Renal cortical epithelial cell (primary cell): ENCODE results near the gene CBL. TPM values are rescaled to one million over a fixed set of nuclear protein-coding genes. Genes with fewer than 3 reads are reported as not detected.
A peak's percentile ranks its signal among the peaks of the same experiment; 100 is the strongest.

Experiments
- DNase-seq: peaks from one replicate; pipeline ENCODE4 v3.0.0-alpha.2; 2011; ENCODE audit warnings: low read depth
- total RNA-seq: library from RNA; depleted of rRNA; stranded (reverse); fragments of >200 nt; gene quantifications from 2 replicates; pipeline ENCODE4 v1.2.3, GENCODE V29; 2014

Gene CBL
- total RNA-seq, 1 donor from 2014 or later = 22.8 TPM

DNA sequence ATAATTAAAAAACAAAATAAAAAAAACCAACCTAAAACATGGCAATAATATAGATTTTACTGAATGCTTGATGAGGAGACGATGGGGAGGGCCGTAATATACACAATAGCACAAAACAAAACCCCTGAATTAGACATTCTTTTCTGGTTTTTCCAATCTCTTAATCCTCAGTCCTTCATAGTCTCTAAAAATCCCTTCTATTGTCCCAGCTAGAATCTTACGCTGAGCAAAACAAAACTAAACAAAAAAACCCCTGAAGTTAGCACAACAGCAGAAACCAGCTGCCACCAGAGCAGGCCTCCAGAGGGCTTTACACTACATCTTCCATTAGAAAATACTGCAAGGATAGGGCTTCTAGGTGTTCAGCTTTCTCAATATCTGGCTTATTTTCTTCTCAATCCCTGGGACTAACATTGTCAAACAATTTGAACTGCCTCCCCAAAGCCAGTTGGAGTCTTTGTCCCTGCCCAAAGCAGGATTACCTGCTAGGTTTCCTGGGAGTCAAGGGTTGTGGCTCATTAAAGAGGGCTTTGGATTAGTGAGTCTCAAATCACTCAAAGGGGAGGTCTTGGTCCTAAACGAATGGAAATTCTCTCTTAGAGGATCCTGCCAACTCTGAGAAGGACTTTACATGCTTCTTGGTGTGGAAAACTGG, 126.1 kb downstream of the CBL start:
- no peak for DNase-seq

DNA sequence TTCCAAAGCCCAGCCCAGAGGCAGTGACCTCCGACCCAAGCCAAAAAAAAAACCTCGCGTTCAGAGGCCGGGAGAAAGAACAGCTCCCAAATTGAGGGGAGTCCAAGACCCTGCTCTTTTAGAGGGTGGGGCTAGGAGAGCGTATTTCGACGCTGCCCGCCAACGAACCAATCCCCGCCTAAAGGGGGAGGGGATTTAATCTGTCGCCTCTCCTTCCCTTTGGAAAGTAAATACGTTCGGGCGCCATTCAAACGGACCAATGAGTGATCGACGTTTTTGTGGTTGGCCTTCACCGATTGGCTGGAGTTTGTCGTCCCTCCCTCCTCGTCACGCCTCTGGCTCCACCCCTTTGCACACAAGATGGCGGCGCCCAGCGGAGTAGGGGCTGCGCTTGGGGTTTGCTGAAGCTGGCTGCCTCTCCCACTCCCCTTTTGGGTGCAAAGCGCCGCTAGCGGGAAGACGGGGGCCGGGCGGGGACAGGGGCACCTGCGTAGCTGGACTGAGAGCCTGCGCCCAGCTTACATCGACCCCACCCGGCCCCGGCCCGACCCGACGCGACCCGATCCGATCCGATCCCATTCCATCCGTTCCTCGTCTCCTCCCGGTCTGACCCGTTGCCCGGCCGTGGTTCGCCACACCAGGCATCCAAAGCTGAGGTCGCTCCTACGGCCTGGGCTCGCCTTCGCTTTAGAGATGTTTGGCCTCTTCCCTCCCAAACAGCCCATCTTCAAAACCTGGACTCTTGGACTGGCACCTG, 128.2 kb downstream of the CBL start, which contains the start of gene RNF26:
Gene RNF26, plus strand, starts transcription at position 354 of the 757 bp plus-strand sequence. CDS start 596 bp downstream, outside the sequence.
- peak; percentile 96 for DNase-seq

- no peak for DNase-seq
Observed at GRCh38 chr11:119335091-119335654, 129.0 kb downstream of the CBL start.

- DNase-seq = no peak
Observed at GRCh38 chr11:119335655-119336543, 129.8 kb downstream of the CBL start.

DNA sequence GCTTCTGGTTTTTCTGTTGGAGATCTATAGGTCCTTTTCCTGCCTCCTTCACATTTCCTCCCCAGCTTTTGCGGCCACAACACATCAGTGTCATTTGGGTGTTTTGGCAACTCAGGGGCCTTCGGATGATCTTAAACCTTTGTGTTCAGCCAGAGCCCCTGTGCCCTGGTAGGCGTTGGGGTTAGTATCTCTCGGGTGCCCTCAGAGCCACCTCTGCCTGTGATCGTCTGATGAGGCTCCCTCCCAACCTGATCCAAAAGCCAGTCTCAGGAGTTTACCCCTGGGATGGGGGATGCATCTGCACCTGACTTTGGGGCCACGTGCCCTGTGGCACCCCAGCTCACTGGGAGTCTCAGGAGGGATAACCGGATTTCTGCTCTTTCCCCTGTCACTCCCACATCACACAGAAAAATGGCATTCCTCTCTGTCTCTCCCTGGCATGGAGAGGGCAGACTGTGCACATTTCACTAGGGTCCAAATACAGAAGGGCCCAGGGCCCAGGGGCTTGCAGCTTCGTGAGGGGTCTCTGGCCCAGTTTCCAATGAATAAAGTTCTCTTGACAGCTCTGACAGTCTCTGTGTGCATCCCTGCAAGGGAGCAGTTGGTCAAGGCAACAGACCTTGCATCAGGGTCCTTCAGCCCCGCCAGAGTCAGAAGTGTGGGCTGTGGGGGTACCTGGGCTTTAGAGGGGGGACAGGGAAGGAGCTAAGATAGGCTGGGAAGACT, 130.8 kb downstream of the CBL start:
- DNase-seq = no peak

DNA sequence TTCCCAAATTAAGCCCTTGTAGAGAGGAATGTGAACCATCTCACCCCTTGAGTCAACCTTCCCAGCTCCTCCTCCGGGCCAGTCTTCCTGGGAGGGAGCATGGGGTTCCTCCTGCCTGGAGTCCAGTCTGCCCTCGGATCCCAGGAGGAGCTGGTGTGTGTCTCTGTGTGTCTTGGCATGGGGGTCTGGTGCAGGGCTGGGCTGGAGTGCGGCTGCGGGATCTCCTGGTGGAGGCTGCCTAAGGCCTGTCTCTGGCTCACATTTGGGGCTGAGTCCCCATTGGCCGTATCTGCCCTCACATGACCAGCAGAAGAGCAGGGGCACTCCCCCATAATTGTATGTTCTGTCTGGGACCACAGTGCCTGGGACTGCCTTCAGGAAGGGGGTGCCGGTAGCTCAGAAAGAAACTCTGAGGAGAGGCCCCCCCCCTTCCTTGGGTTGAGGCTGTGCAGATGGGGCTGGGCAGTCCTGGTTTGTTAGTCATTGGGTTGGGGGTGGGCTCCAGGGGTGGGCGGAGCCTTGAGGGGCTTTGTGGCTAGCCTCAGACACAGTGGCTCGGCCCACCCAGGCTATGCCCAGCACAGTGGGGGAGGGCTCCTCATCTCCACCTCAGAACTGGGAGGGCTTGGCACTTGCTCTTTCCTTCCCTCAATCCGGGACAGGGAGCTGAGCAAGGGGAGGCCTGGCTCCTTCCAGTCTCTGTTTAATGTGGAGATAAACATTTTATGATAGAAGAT, 131.6 kb downstream of the CBL start:
- DNase-seq = no peak

GRCh38 chr11:119338318-119338890, 132.3 kb downstream of the CBL start:
- DNase-seq = peak; percentile 45

DNA sequence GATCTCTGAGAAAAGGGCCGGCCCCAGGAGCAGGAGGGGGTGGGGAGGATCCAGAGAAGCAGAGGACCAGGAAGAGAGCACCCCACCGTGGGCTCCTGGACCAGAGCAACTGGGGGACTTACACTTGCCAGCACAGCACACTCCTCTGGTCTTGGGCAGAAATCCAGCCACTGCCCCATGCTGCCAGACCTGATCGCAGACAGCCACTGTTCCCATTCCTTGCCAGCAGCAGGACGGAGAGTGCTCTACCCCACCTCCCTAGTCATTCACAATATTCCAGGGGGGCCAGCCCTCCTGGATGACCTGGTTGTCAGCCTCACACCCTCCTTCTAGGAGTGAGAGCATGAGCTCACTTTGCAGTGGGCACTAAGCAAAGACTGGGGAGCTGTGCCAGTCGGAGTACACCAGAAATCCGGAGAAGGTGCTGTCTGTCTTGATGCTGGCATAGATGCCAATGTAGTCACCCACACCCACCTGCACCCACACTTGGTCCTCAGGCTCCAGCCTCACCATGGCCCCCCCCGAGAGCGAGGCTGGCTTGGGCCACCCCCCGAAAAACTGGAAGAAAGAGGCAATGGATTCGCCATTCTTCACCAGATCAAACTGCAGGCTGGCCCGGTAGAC, 132.9 kb downstream of the CBL start:
- DNase-seq = no peak

DNA sequence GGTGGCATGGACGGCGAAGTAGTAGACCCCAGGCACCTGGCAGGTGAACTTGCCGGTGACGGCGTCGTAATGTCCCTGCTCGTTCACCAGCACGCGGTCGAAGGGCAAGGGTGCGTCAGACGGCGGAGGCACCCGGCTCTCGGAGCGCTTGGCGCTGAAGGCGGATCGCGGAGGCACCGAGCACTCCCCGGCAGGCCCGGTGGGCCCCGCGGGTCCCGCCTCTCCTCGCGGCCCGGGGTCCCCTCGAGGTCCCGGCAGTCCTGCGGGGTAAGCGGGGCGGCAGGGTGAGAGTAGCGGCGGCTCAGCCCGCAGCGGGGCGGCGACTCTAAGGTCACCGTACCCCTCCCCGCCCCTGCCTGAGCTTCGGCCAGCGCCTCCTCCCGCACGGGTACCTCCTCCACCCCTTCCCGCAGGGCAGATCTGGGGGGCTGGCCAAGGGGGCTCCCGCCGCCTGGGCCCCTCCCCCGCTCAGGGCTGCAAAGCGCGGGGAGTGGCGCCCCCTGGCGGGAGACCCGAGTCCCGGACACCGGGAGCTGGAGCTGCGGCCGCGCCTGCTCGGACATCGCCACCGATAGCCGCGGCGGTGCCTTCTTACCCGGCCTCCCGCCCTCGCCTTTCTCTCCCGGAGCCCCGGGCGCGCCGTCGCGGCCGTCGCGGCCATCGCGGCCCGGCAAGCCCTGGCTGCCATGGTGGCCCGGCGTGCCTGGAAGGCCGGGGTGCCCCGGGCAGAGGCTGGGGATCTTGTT, 133.6 kb downstream of the CBL start:
- DNase-seq = no peak

DNA sequence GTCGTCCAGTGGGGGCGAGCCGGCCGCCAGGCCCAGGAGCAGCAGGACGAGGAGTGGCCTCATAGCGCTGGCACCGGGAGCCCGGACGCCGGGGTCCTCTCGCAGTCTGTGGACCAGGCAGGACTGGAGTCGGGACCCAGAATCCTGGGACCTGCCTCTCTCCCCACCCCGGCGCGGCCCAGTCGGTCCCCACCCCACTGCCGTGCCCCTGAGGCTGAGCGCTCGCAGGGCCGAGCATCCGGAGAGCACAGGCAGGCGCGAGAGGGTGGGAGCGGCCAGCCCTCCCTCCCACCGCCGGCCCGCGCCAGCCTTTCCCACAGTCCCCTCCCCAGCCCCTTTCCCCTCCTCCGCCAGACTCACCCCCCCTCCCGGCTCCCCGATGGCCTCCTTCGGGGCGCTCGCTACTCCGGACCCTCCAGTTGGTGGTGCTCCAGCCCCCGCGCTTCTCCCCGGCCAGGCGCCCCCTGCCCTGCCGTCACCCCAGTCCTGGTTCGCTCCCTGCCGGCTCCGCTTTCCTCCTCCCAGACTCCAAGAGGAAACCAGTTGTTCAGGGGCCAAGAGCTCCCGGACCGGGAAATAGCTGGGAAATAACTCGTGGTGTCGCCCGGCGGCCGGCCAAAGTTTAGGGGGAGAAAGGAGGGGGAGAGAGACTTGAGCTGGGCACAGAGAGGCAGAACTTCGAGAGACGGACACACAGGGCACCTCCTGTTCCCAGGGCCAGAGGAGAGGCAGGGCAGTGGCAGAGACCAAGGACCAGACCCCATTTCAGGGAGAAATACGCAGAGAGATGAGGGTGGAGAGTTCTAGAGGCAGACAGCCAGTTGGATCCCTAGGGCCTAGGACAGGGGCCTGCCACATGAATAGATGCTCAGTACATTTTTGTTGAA, 134.4 kb downstream of the CBL start, which contains the start of gene C1QTNF5:
Gene C1QTNF5, minus strand, starts transcription at position 549 of the 887 bp plus-strand sequence. Its CDS starts 486 bp downstream, at position 63.
- peak; percentile 33 for DNase-seq

GRCh38 chr11:119341222-119342022, 135.3 kb downstream of the CBL start:
- DNase-seq = no peak

GRCh38 chr11:119342023-119342300, 135.8 kb downstream of the CBL start:
- DNase-seq = no peak

DNA sequence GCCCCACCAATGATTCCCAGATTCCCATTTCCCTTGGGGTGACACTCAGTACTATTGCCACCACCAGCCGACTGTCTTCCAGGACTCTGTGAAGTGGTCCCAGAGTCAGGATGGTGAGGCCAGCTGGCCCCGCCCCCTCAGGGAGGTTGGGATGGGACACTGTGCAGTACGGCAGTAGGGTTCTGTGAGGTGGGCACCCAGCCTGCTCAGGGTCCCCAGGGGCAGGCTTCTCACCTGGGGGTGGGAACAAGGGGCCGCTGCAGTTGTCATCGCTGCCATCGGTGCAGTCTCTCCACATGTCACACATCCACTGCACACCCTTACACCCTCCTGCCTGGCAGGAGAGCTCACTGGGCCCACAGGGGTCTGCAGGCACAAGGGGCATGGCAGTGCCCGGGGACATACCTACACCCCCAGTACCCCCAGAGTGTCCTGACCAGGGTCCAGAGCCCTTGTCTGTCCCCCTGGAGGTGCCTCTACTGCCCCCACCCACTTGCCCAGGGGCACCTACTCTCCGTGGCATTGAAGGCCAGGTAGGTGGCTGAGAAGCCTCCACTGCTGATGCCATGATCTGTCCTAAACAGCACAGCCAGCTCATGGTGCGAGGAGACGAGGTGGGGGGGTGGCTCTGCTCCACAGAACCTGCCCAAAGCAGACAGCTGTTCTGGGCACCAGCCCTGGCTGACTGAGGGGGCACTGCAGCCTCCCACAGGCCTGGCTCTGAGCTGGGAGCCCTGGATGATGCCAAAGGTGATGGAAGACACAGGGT, 136.4 kb downstream of the CBL start:
- no peak for DNase-seq

GRCh38 chr11:119343726-119344125, 137.6 kb downstream of the CBL start:
- no peak for DNase-seq

DNA sequence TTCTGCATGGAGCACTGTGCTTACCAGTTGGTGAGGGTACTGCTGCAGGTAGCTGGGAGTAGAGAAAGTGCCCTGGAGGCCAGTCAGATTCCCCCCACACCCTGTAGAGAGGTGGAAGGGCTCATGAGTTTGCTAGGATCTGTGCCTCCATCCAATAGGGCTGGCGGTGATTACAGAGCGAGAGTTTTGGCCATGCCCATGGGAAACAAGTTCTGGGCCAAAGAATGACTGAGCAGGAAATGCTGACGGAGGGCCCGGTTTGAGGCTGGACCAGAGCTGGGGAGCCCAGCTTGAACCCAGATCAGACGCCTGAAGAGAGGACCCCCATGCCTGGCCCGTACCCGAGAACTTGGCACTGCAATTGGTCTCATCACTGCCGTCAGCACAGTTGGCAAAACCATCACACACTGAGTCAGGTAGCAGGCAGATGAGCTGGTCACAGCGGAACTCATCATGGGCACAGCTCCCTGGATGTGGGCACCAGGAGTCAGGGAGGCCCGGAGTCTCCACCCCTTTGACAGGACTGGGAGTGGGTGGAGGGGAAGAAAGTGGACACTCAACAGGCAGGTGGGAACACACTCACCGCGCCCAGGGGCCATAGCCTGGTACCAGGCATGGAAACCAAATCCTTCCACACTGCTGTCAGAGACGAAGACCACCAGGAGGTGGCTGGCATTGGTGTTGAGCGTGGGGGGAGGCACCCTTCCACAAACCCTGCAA, 138.3 kb downstream of the CBL start:
- no peak for DNase-seq

DNA sequence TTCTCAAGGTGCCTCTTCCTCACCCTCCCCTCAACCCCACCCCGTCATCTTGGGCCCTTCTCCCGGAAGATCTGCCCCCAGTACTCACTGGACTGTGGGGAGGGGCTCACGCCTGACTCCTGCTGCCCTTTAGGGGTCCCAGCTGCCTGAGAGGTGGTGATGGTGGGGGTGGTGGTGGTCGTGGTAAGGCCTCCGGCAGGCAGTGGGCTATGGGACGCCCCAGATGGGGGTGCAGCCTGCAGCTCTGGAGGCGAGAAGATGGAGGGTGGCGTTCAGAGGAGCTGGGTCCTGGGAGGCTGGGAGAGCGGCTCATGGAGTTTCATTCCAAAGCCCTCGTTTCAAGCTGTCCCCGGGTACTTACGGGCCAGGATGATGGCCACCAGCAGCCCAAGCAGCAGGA, 139.5 kb downstream of the CBL start:
- DNase-seq = no peak
